GM21360 (cell line): Measurements from ENCODE around the gene RAB3A.

ENCODE experiments used
- ATAC-seq: cut with Tn5 transposase; IDR thresholded peaks from one replicate; pipeline ENCODE4 v1.9.1; 2021; ENCODE audit warnings: mild to moderate bottlenecking, moderate library complexity; ENCODE audit not compliant: unreplicated experiment

Gene RAB3A

GRCh38 chr19:18153556-18154134 is 50.2 kb downstream of the RAB3A start:
- ATAC-seq = no peak

- peak; percentile 71 for ATAC-seq
Observed at GRCh38 chr19:18152817-18153555, 50.9 kb downstream of the RAB3A start, which contains the start of gene PIK3R2. Gene PIK3R2 (plus strand): TSS chr19:18153163. CDS start chr19:18155880, 2,717 bp downstream.

- peak; percentile 50 for ATAC-seq
Observed at GRCh38 chr19:18152442-18152816, 51.4 kb downstream of the RAB3A start.

- ATAC-seq = no peak
Observed at GRCh38 chr19:18150776-18151624, 52.8 kb downstream of the RAB3A start.

- no peak for ATAC-seq
Observed at GRCh38 chr19:18149596-18149975, 54.3 kb downstream of the RAB3A start.

GRCh38 chr19:18147396-18147795 is 56.4 kb downstream of the RAB3A start:
- ATAC-seq = no peak
